ENCODE results near the gene HYAL1.

GRCh38 chr3:50319894-50320625 lies 16.7 kb upstream of the HYAL1 start:
- no peak for TF ChIP-seq CTCF (IDR thresholded peaks at IDR 0.05)
- no peak for TF ChIP-seq POLR2A (IDR thresholded peaks at IDR 0.05)
- TF ChIP-seq EP300 (IDR thresholded peaks at IDR 0.05), result no peak

Measured in tibial nerve (tissue), 4 donors.